Left cardiac atrium (tissue), 4 donors: ENCODE results near the gene ITSN1. TPM values are rescaled to one million over a fixed set of nuclear protein-coding genes. Genes with fewer than 3 reads are reported as not detected.
"Not testable (repeated sequence)": the region's sequence is repeated elsewhere in the genome, so short reads cannot be mapped to it uniquely, and the experiment has no call there.

Source experiments
- ATAC-seq, 2 donors: fragments of 200-7000 bp; cut with Tn5 transposase; one replicate each; pipeline ENCODE4 v1.9.1; 2020; ENCODE audit warnings: mild to moderate bottlenecking in 2 of 2, moderate library complexity in 2 of 2
- DNase-seq: peaks from one replicate; pipeline ENCODE4 v3.0.0-alpha.2; 2020
- intact Hi-C, 2 donors: fragments of 100-400 bp; cut with DNase I; formaldehyde crosslinking; loops; one replicate each; pipeline versions ENCODE4 v1.14.1 to v1.15.1; 2022 to 2023
- total RNA-seq, 2 donors: library from RNA; stranded (reverse); fragmentation: NEBNext Ultra II Directional; extraction: Animal tissue kit (Norgen Biotek cat#: 25700); gene quantifications; one replicate each; pipeline ENCODE4 v1.2.1, GENCODE V29; 2021
- donor health status: DM: no; HTN: yes; CAD: no.
- donor health status: DM: no; HTN: yes; CAD: no; lungs with severe emphysema.
- donor health status: DM: yes; HTN: yes; CAD: no.
- donor health status: Dilated cardiomyopathy.

ITSN1 gene
- total RNA-seq, 2 donors from 2014 or later = 59.2 to 75.3 TPM

GRCh38 chr21:33917421-33917820 lies 275.1 kb downstream of the ITSN1 start:
- intact Hi-C loops = no loop called here
- ATAC-seq (no peak), DNase-seq (no peak)

DNA sequence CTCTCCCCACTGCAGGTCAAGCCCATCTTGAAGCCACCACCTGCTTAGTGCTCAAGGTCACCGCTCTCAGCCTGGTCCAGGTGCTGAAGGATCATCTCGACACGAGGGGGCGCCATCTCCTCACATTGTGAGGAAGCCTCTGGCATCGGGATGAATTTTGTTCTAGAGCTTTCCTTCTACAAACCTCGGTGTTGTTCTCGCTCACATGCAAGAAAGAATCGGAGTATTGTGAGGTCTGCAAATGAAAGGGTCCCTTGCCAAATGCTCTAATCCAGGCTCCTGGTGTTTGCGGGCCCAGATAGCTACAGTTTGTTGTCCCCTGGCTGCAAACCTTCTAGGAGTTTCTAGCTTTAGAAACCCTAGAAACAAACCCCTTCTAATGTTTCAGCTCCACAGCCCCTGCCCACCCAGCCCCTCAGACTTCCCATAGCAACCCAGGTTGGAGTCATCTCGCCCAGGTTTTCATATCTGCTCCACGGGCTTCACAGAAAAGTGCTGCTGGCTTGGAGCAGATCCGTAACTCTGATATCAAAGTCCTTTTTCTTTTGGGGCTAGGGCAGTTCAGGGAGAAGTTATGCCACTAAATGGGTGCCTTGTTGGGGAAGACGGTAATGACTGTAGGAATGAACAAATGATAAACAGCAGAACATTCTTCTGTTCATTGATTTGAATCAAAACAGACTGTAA lies 281.9 kb downstream of the ITSN1 start:
- intact Hi-C loops = loop anchor here (2.0 to 10.0 kb wide), 3 partner anchors 291 to 427 kb away; no protein-coding TSS in a partner anchor
- DNase-seq (peak; percentile 92), ATAC-seq (peak; percentile 97)

DNA sequence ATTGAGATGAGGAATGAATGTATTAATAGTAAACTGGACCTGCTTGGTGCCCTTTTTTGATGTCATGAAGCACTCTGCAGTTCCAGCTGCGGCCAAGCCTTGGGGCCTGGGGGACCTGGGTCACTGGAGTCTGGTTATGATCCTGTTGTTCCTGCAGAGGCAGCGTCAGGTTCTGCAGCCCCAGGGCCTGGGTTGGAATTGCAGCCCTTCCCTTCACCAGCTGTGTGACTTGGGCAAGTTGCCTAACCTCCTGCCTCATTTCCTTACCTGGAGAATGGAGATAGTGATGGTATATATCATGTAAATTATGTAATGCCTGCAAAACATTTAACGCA lies 282.4 kb downstream of the ITSN1 start:
- DNase-seq (no peak), ATAC-seq (peak in 1 of 2 donors; percentile 38)
- intact Hi-C loops = loop anchor here (2.0 to 10.0 kb wide), 3 partner anchors 290 to 426 kb away; no protein-coding TSS in a partner anchor

GRCh38 chr21:33926248-33926647 lies 283.9 kb downstream of the ITSN1 start:
- intact Hi-C loops = loop anchor here in 1 of 2 donors (10.0 kb wide), 1 partner anchor 289 kb away; no protein-coding TSS in a partner anchor
- ATAC-seq = not testable (repeated sequence)

GRCh38 chr21:33931052-33931798 lies 288.9 kb downstream of the ITSN1 start:
- DNase-seq, intact Hi-C loops: not testable (repeated sequence)
- peak; percentile 32 to 59 for ATAC-seq

More at GRCh38 chr21:33926248-33926647, 283.9 kb downstream of the ITSN1 start:
- DNase-seq = not testable (repeated sequence)

DNA sequence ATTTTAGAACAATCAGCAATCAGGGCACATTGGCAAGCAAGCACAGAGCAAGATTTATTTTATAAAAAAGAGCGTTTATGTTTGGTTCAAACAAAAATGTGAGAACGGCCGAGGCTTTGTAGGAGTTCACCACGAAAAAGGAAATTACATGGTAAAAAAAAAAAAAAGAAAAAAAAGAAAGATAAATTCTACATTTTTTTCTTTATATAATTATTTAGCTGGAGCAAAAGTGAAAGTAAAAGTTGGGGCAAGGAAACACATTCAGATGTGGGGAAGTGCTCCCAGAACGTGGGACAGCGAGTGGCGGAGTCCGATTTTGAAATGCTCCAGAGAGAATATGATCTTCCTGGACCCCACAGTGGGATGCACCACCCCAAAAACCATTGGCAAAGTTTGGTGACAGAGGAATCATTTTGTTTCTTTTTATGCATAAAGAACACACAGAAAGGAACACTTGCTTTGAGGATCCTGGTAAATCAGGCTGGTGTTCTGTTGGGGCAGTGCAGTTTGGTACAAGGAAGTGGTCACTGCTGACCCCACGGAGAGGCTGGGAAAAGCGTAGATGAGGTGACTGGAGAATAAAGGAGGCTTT lies 289.6 kb downstream of the ITSN1 start:
- no peak for DNase-seq
- intact Hi-C loops = no loop called here
- ATAC-seq = peak; percentile 51 to 76

DNA sequence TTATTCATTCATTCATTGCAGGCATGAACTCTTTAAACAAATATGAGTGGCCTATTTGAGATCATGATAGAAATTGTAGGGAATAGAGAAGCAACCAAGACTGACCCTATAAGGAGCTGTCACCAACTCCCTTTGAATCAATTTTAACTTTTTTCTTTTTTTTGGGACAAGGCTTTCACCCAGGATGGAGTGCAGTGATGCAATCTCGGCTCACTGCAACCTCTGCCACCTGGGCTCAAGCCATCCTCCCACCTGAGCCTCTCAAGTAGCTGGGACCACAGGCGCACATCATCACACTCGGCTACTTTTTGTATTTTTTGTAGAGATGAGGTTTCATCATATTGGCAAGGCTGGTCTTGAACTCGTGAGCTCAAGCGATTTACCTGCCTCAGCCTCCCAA lies 290.4 kb downstream of the ITSN1 start:
- intact Hi-C loops = no loop called here
- no peak for ATAC-seq
- DNase-seq = no peak

DNA sequence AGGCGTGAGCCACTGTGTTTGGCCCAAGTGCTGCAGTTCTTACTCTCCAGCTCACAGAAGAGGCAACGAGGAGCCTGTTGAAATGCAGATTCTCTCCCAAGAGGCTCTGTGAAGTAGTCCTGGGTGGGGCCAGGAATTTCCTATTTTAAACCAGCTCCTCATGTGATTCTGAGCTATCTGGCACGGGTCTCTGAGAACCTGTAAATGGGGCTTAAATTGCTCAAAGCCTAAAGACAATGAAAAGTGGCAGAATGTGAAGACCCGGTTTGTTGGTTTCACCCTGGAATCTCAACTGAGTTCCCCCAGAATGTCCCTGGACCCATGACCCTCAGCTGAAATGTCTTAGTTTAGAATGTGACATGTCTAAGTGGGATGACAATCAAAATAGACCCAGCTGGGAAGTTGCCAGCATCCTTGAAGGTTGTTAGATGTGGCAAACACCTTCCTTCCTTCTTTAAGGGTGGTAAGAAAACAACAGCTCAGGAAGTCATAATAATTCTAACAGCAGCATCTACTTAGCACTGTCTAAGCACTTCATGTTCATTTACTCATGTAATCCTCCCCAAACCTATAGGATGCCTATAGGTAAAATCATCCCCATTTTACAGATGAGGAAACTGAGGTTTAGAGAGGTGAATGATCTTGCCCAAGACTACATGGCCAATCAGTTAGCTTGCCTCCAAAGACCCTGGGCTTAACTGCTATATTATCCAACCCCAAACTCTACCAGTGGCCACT lies 294.2 kb downstream of the ITSN1 start:
- DNase-seq (no peak), ATAC-seq (peak in 1 of 2 donors; percentile 36)
- intact Hi-C loops = loop anchor here in 1 of 2 donors (5.0 kb wide), 1 partner anchor 266 kb away; no protein-coding TSS in a partner anchor

GRCh38 chr21:33937146-33937545 lies 294.8 kb downstream of the ITSN1 start:
- ATAC-seq (no peak), DNase-seq (no peak)
- intact Hi-C loops = loop anchor here in 1 of 2 donors (5.0 kb wide), 1 partner anchor 265 kb away; no protein-coding TSS in a partner anchor

- peak in 1 of 2 donors; percentile 25 for ATAC-seq
- intact Hi-C loops = loop anchor here in 1 of 2 donors (5.0 kb wide), 1 partner anchor 264 kb away; no protein-coding TSS in a partner anchor
- DNase-seq = no peak
These were observed 295.6 kb downstream of the ITSN1 start for GRCh38 chr21:33937931-33938339.

GRCh38 chr21:33938381-33938780 lies 296.1 kb downstream of the ITSN1 start:
- DNase-seq (no peak), ATAC-seq (no peak)
- intact Hi-C loops = loop anchor here in 1 of 2 donors (5.0 kb wide), 1 partner anchor 264 kb away; no protein-coding TSS in a partner anchor

- DNase-seq = no peak
- intact Hi-C loops = loop anchor here in 1 of 2 donors (5.0 kb wide), 1 partner anchor 263 kb away; no protein-coding TSS in a partner anchor
These were observed 296.9 kb downstream of the ITSN1 start for GRCh38 chr21:33939226-33939625.

GRCh38 chr21:33940164-33940880 lies 298.0 kb downstream of the ITSN1 start:
- DNase-seq (no peak), ATAC-seq (peak in 1 of 2 donors; percentile 40)
- intact Hi-C loops = loop anchor here in 1 of 2 donors (10.0 kb wide), 1 partner anchor 134 kb away; the partner anchor contains the start of genes MRPS6 and SLC5A3

More at GRCh38 chr21:33939226-33939625, 296.9 kb downstream of the ITSN1 start:
- ATAC-seq = no peak

DNA sequence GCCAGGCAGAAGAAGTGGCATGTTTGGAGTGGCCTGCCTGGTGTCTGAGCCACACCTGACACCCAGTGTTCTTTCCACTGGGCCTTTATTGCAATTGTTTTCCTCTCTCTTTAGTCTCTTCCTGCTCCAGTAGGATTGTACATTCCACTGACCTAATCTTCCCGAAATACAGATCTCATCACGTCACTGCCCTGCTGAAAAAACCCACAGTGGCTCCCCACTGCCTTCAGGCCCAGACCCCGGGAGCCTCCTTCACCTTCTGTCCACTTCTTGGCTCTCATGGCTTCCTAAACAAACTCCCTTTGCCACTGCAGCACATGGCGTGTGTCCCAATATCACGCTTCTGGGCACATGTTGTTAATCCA lies 298.6 kb downstream of the ITSN1 start:
- intact Hi-C loops = loop anchor here in 1 of 2 donors (10.0 kb wide), 1 partner anchor 134 kb away; the partner anchor contains the start of genes MRPS6 and SLC5A3
- no peak for ATAC-seq
- DNase-seq = no peak

DNA sequence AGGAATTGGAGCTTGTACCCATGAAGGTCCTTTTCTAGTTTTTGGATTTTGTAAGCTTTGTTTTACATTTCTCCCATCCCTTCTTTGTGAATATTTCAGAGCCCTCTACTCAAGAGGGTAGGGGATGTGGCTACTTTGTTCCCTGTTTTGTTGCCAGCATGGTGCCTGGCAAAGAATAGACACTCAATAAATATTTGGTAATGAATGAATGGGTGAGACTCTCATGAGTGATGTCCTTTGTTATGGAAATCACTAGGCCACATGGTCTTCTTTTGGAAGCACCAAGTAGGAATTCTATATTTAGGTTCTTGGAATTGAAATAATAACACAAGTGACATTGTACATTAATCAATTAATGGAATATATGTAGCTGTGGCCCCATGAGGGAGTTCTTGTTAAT lies 300.1 kb downstream of the ITSN1 start:
- ATAC-seq (no peak), DNase-seq (no peak)
- intact Hi-C loops = loop anchor here in 1 of 2 donors (10.0 kb wide), 1 partner anchor 132 kb away; the partner anchor contains the start of genes MRPS6 and SLC5A3

- no peak for DNase-seq
- ATAC-seq = no peak
- intact Hi-C loops = loop anchor here in 1 of 2 donors (10.0 kb wide), 1 partner anchor 132 kb away; the partner anchor contains the start of genes MRPS6 and SLC5A3
These were observed 301.0 kb downstream of the ITSN1 start for GRCh38 chr21:33943293-33943692.

GRCh38 chr21:33944185-33944763 lies 302.0 kb downstream of the ITSN1 start:
- ATAC-seq = no peak
- DNase-seq = no peak
- intact Hi-C loops = loop anchor here in 1 of 2 donors (10.0 kb wide), 1 partner anchor 131 kb away; the partner anchor contains the start of genes MRPS6 and SLC5A3
